ENCODE measurements around the gene EDC3. TPM values are rescaled to one million over a fixed set of nuclear protein-coding genes. Genes with fewer than 3 reads are reported as not detected.

The EDC3 gene
- total RNA-seq, 1 experiment from 2014 or later, result 45.1 TPM

DNA sequence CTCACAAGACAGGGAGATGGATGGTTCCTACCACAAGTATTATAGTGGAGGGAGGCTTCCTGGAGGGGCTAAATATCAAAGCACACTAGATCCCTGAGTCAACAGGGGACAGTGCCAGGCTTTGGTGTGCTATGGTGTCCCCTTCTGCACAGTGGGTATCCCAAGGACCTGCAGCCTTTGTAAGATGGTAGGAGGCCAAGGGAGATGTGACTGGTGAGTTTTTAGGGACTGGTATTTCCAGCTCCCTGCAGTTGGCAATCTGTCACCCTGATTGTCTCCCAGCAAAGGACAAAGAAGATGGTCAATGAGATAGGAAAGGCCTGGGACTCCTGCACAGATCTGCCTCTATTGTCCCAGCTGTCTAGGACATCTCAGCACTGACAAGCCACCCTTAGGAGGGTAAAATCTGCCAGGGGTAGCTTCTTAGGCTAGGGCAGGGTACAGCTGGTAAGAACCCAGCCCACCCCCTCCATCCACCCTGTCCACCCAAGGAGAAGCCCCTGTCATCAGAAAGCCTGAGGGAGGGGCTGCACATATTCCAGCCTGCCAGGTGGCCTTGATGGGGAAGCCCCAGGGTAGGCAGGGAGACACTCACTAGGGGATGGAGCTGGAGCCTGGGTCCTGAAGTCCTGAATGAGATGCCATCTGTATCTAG is 28.9 kb upstream of the EDC3 start:
- no peaks in the 10 kb centered on the region for H3K27me3 ChIP-seq (ENCODE audit: insufficient read depth, low read length)
- H3K4me1 ChIP-seq (ENCODE audit: control insufficient read depth in 1 of 2, insufficient read depth in 2 of 2, low read length in 2 of 2), result peaks cover 22 to 39% of the 10 kb centered on the region in 2 experiments
- ATAC-seq (no peak; the same call in 1 of the 2 replicates), DNase-seq (ENCODE audit: low read depth, low spot score) (no peak)
- H3K9me3 ChIP-seq (ENCODE audit: control insufficient read depth in 1 of 2, insufficient read depth in 1 of 2, low read depth in 1 of 2, low read length in 2 of 2), result no peaks in the 10 kb centered on the region
- TF ChIP-seq, protein P1, sequence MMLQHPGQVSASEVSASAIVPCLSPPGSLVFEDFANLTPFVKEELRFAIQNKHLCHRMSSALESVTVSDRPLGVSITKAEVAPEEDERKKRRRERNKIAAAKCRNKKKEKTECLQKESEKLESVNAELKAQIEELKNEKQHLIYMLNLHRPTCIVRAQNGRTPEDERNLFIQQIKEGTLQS (IDR thresholded peaks at IDR 0.05), result no peak
- no peak for TF ChIP-seq MAX (IDR thresholded peaks at IDR 0.05)
- TF ChIP-seq, protein P2, sequence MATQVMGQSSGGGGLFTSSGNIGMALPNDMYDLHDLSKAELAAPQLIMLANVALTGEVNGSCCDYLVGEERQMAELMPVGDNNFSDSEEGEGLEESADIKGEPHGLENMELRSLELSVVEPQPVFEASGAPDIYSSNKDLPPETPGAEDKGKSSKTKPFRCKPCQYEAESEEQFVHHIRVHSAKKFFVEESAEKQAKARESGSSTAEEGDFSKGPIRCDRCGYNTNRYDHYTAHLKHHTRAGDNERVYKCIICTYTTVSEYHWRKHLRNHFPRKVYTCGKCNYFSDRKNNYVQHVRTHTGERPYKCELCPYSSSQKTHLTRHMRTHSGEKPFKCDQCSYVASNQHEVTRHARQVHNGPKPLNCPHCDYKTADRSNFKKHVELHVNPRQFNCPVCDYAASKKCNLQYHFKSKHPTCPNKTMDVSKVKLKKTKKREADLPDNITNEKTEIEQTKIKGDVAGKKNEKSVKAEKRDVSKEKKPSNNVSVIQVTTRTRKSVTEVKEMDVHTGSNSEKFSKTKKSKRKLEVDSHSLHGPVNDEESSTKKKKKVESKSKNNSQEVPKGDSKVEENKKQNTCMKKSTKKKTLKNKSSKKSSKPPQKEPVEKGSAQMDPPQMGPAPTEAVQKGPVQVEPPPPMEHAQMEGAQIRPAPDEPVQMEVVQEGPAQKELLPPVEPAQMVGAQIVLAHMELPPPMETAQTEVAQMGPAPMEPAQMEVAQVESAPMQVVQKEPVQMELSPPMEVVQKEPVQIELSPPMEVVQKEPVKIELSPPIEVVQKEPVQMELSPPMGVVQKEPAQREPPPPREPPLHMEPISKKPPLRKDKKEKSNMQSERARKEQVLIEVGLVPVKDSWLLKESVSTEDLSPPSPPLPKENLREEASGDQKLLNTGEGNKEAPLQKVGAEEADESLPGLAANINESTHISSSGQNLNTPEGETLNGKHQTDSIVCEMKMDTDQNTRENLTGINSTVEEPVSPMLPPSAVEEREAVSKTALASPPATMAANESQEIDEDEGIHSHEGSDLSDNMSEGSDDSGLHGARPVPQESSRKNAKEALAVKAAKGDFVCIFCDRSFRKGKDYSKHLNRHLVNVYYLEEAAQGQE (IDR thresholded peaks at IDR 0.05; ENCODE audit: low read depth), result no peak
- no peak for TF ChIP-seq EZH2 (IDR thresholded peaks at IDR 0.05)
- TF ChIP-seq POLR2A (IDR thresholded peaks at IDR 0.05; ENCODE audit: borderline replicate concordance, extremely low read depth, insufficient read depth, insufficient read length), result no peak
- no peak for TF ChIP-seq ELF1 (IDR thresholded peaks at IDR 0.05; ENCODE audit: borderline replicate concordance, low read depth)
- TF ChIP-seq SP1 (IDR thresholded peaks at IDR 0.05; ENCODE audit: low read depth), result no peak
- TF ChIP-seq ZNF274 (IDR thresholded peaks at IDR 0.05; ENCODE audit: low read depth, low read length), result no peak
- no peak for TF ChIP-seq SRF (IDR thresholded peaks at IDR 0.05; ENCODE audit: low read depth)
- no peak for TF ChIP-seq EGR1 (IDR thresholded peaks at IDR 0.05; ENCODE audit: low read depth)
- TF ChIP-seq FOSL1 (IDR thresholded peaks at IDR 0.05; ENCODE audit: low read depth), result no peak
- TF ChIP-seq CBX3 (IDR thresholded peaks at IDR 0.05; ENCODE audit: low read depth), result no peak
- no peak overlapping the region for H2AFZ ChIP-seq (ENCODE audit: low read depth, low read length, poor library complexity, severe bottlenecking)
- H3K9me2 ChIP-seq (ENCODE audit: insufficient read depth), result no peaks in the 10 kb centered on the region
- RAD21 ChIA-PET (ENCODE audit: low non-redundant PET in 1 of 2, low total read pairs in 2 of 2, uncharacterized antibody in 2 of 2, unreplicated experiment in 2 of 2), result interaction anchor here in 1 of 2 experiments (0.6 kb wide), 1 partner anchor 60 kb away, joined by 3 read pairs; no protein-coding TSS in a partner anchor
- H3K9ac ChIP-seq (ENCODE audit: low read length), result no peak overlapping the region; the same call in 1 of the 2 replicates
- peak overlapping the region; percentile 100 for H3K4me2 ChIP-seq (ENCODE audit: low read length)
- POLR2A ChIA-PET, result interaction anchor here (2.5 kb wide), 1 partner anchor 35 kb away, joined by 10 read pairs; no protein-coding TSS in a partner anchor
- intact Hi-C loops (cut with micrococcal nuclease), result no loop called here
- H3K4me3 ChIP-seq (replicated peaks in 1 of 2; ENCODE audit: low read depth in 1 of 2, low read length in 2 of 2), result peak overlapping the region in 1 of 2 experiments; percentile 71; a peak in 2 of 4 replicates
- peak overlapping the region; percentile 39; the same call in 1 of the 2 replicates for H3K27ac ChIP-seq (ENCODE audit: low read depth, low read length)
- H3K36me3 ChIP-seq (ENCODE audit: control insufficient read depth in 1 of 2, insufficient read depth in 2 of 2, low read length in 2 of 2), result no peaks in the 10 kb centered on the region
- H4K20me1 ChIP-seq (ENCODE audit: insufficient read depth), result no peaks in the 10 kb centered on the region
- BruUV-seq (replicated peaks), result no TSS peak
- CTCF ChIA-PET, result interaction anchor here (0.9 to 1.4 kb wide), 3 partner anchors 43 to 343 kb away, joined by 3 to 4 read pairs (median 3); no protein-coding TSS in a partner anchor
- no peaks in the 10 kb centered on the region for H3K79me2 ChIP-seq (ENCODE audit: insufficient read depth, low read length)
